Spleen (tissue), 11 donors: ENCODE data around the gene DCUN1D3. TPM values are rescaled to one million over a fixed set of nuclear protein-coding genes. Genes with fewer than 3 reads are reported as not detected.

ENCODE experiments used
- DNase-seq: peaks from one replicate; pipeline ENCODE4 v3.0.0-alpha.2; 2020
- H3K27ac ChIP-seq, 8 donors: fragments of 200-600 bp; sonication (generic) in 7 of 8; 1 replicate in 4 of 8; 2 replicates in 4 of 8; pipeline versions ENCODE4 v1.5.0 to v1.8.0; 2016 to 2021; ENCODE audit warnings: inconsistent platforms in 4 of 8, mild to moderate bottlenecking in 4 of 8, moderate library complexity in 1 of 8
- H3K27me3 ChIP-seq, 7 donors: fragments of 200-600 bp; sonication (generic) in 6 of 7; replicated peaks in 1 of 7; 1 replicate in 4 of 7; 2 replicates in 3 of 7; pipeline versions ENCODE4 v1.5.0 to v1.8.0; 2016 to 2021; ENCODE audit warnings: inconsistent platforms in 3 of 7, mild to moderate bottlenecking in 1 of 7
- H3K36me3 ChIP-seq, 6 donors: fragments of 200-600 bp; sonication (generic) in 5 of 6; 1 replicate in 4 of 6; 2 replicates in 2 of 6; pipeline versions ENCODE4 v1.5.0 to v1.8.0; 2016 to 2021; ENCODE audit warnings: inconsistent platforms in 2 of 6
- H3K4me1 ChIP-seq, 6 donors: fragments of 200-600 bp; sonication (generic) in 5 of 6; 1 replicate in 3 of 6; 2 replicates in 3 of 6; pipeline versions ENCODE4 v1.5.0 to v1.8.0; 2016 to 2021; ENCODE audit warnings: inconsistent platforms in 3 of 6
- H3K4me3 ChIP-seq, 8 donors: fragments of 200-600 bp; sonication (generic) in 7 of 8; 1 replicate in 4 of 8; 2 replicates in 4 of 8; pipeline versions ENCODE4 v1.5.0 to v1.8.0; 2016 to 2021; ENCODE audit warnings: inconsistent platforms in 4 of 8, mild to moderate bottlenecking in 4 of 8, moderate library complexity in 2 of 8
- H3K9me3 ChIP-seq, 8 donors: fragments of 200-600 bp; sonication (generic) in 7 of 8; 1 replicate in 4 of 8; 2 replicates in 4 of 8; pipeline versions ENCODE4 v1.5.0 to v1.8.0; 2016 to 2021; ENCODE audit warnings: inconsistent platforms in 4 of 8
- POLR2A ChIP-seq, 3 donors: fragments of 450-650 bp; IDR thresholded peaks; one replicate each; pipeline ENCODE4 v1.5.1; 2017; ENCODE audit warnings: antibody characterized with exemption in 3 of 3, mild to moderate bottlenecking in 1 of 3
- POLR2AphosphoS5 ChIP-seq, 3 donors: sonication (generic); formaldehyde crosslinking; IDR thresholded peaks; one replicate each; pipeline ENCODE4 v1.5.1; 2017; ENCODE audit warnings: antibody characterized with exemption in 3 of 3
- WGBS, 5 donors: extraction: QIAGEN DNeasy Blood & Tissue Kit in 3 of 5; methylation state at CpG; one replicate each; pipeline versions ENCODE4 v1.1.5 to v1.1.7; 2013 to 2018; 5-methylcytosine and 5-hydroxymethylcytosine counted together
- intact Hi-C: fragments of 100-400 bp; cut with DNase I; formaldehyde crosslinking; loops from one replicate; pipeline ENCODE4 v1.15.0; 2023; ENCODE audit warnings: low total_unique reads
- polyA plus RNA-seq, 3 donors: library from polyadenylated mRNA; stranded (reverse); fragments of 200-250 nt; gene quantifications; one replicate each; pipeline ENCODE4 v1.2.1, GENCODE V29; 2013
- total RNA-seq, 7 donors: library from RNA; depleted of rRNA in 3 of 7; stranded (reverse); fragments of >200 nt in 3 of 7; fragmentation: NEBNext Ultra II Directional in 4 of 7; extraction: Animal tissue kit (Norgen Biotek cat#: 25700) in 4 of 7; gene quantifications; one replicate each; pipeline versions ENCODE4 v1.1.0 to v1.2.1, GENCODE V29; 2016 to 2021
- TF ChIP-seq, protein P1 (sequence below), 11 experiments: fragments of 200-600 bp in 7 of 11; fragments of 450-650 bp in 4 of 11; sonication (generic) in 4 of 11; IDR thresholded peaks in 8 of 11; conservative IDR thresholded peaks in 3 of 11; 1 replicate in 7 of 11; 2 replicates in 4 of 11; pipeline versions ENCODE4 v1.4.0 to v1.8.0; 2016 to 2021; ENCODE audit warnings: antibody characterized with exemption in 11 of 11, inconsistent platforms in 4 of 11, mild to moderate bottlenecking in 1 of 11
- donor health status: healthy with polysubstance abuse.
- donor health status: DM: no; HTN: no; CAD: no; lungs with moderate emphysema.
- donor health status: DM: no; HTN: no; CAD: no.
- donor health status: Bipolar disorder and iron deficiency.
- donor health status: healthy.
- donor health status: DM: no; HTN: no; CAD: no.
- donor health status: DM: yes; HTN: yes; CAD: no.

Gene DCUN1D3
- total and polyA plus RNA-seq, 10 donors = 1.0 to 13.7 (median 7.8) TPM

DNA sequence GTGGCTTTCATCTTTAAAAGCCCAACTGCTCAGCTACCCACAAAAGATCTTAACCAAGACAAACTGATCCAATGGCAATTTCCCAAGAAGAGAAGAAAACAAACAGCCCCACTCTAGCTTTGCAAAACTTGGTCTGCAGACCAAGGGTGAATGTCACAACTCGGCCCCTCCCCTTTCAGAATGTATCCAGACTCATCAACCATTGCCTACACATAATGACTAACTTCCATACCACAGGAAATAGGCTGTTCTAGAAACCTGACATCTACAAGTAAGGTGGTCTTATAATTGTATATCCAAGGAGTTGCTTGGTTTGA, 16.0 kb downstream of the DCUN1D3 start:
- H3K27ac ChIP-seq = no peak overlapping the region
- no peaks in the 10 kb centered on the region for H3K9me3 ChIP-seq
- no peak for TF ChIP-seq POLR2A (IDR thresholded peaks at IDR 0.05)
- TF ChIP-seq, protein P1, sequence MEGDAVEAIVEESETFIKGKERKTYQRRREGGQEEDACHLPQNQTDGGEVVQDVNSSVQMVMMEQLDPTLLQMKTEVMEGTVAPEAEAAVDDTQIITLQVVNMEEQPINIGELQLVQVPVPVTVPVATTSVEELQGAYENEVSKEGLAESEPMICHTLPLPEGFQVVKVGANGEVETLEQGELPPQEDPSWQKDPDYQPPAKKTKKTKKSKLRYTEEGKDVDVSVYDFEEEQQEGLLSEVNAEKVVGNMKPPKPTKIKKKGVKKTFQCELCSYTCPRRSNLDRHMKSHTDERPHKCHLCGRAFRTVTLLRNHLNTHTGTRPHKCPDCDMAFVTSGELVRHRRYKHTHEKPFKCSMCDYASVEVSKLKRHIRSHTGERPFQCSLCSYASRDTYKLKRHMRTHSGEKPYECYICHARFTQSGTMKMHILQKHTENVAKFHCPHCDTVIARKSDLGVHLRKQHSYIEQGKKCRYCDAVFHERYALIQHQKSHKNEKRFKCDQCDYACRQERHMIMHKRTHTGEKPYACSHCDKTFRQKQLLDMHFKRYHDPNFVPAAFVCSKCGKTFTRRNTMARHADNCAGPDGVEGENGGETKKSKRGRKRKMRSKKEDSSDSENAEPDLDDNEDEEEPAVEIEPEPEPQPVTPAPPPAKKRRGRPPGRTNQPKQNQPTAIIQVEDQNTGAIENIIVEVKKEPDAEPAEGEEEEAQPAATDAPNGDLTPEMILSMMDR (IDR thresholded peaks at IDR 0.05 in 8 of 11, conservative IDR thresholded peaks at IDR 0.05 in 3 of 11) = no peak
- no peak for TF ChIP-seq POLR2AphosphoS5 (IDR thresholded peaks at IDR 0.05)
- no peak for DNase-seq
- intact Hi-C loops = no loop called here
- H3K4me1 ChIP-seq = peaks cover 0 to 43% (median 12%) of the 10 kb centered on the region in 6 donors
- no peak overlapping the region for H3K4me3 ChIP-seq
- peaks cover 0 to 14% (median 0%) of the 10 kb centered on the region in 6 donors for H3K36me3 ChIP-seq
- no peaks in the 10 kb centered on the region for H3K27me3 ChIP-seq
- WGBS, 5 donors = 40 to 81% (median 58%) methylated on average over 1 of the region's 1 CpG

- Histone ChIP-seq H3K27me3 (no peaks in the 10 kb centered on the region), H3K4me1 (peaks cover 0 to 48% (median 15%) of the 10 kb centered on the region in 6 donors), H3K27ac (no peak overlapping the region), H3K9me3 (no peaks in the 10 kb centered on the region), H3K36me3 (peaks cover 0 to 14% (median 0%) of the 10 kb centered on the region in 6 donors), H3K4me3 (no peak overlapping the region)
- 72 to 81% (median 76%) methylated on average over 5 of the region's 5 CpGs for WGBS, 5 donors
- DNase-seq = no peak
- intact Hi-C loops = no loop called here
- no peak for TF ChIP-seq POLR2AphosphoS5 (IDR thresholded peaks at IDR 0.05)
- TF ChIP-seq, protein P1 (IDR thresholded peaks at IDR 0.05 in 8 of 11, conservative IDR thresholded peaks at IDR 0.05 in 3 of 11) = no peak
- no peak for TF ChIP-seq POLR2A (IDR thresholded peaks at IDR 0.05)
These were observed 16.5 kb downstream of the DCUN1D3 start for GRCh38 chr16:20883554-20884239.

DNA sequence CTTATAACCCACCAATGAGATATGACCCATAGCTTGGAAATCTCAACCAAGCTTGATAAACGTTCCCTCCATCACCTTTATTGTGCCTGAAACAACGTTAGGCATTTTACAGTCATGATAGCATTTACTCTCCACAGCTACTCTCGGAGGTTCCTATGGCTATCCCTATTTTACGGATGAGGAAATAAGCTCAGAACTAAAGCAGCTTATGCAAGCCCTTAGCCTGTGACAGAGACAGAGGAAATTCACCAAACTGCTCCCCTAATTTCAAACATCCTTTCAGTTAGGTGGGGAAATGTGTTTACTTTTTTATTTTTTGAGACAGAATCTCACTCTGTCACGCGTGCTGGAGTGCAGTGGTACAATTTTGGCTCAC, 18.7 kb downstream of the DCUN1D3 start:
- Histone ChIP-seq H3K9me3 (no peaks in the 10 kb centered on the region), H3K4me3 (no peak overlapping the region), H3K27me3 (no peaks in the 10 kb centered on the region), H3K36me3 (no peaks in the 10 kb centered on the region), H3K27ac (peak overlapping the region in 1 of 8 donors; percentile 24), H3K4me1 (peaks cover 0 to 63% (median 17%) of the 10 kb centered on the region in 6 donors)
- DNase-seq = no peak
- WGBS, 5 donors = 56 to 90% (median 71%) methylated on average over 6 of the region's 6 CpGs
- intact Hi-C loops = no loop called here
- TF ChIP-seq POLR2AphosphoS5 (IDR thresholded peaks at IDR 0.05) (no peak), POLR2A (IDR thresholded peaks at IDR 0.05) (no peak)
- TF ChIP-seq, protein P1 (IDR thresholded peaks at IDR 0.05 in 8 of 11, conservative IDR thresholded peaks at IDR 0.05 in 3 of 11) = no peak

DNA sequence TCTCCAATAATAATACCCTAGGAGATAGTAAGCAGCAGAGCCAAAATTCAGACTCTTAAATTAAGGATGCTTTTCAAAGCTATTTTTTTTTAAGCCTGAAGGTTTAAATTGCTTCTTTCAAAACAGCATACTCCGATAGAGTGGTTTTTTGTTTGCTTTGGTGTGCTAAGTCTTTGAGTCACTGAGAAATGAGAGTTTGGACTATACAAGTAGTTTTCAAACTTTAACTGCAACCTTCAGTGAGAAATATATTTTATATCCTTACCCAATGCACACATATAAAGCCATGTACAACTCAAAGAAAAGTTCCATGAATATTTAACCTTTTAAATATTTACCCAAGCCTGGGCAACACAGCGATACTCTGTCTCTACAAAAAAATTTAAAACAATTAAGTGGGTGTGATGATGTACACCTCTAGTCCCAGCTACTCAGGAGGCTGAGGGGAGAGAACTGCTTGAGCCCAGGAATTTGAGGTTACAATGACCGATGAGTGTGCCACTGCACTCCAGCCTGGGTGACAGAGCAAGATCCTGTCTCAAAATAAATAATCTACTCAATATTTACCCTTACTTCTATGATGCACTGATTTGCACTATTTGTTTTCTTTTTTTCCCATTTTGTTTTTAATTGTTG, 19.2 kb downstream of the DCUN1D3 start:
- no peak overlapping the region for H3K27ac ChIP-seq

More for the DNA sequence above, 19.2 kb downstream of the DCUN1D3 start:
- DNase-seq = no peak
- Histone ChIP-seq H3K27me3 (no peaks in the 10 kb centered on the region), H3K9me3 (no peaks in the 10 kb centered on the region), H3K4me1 (peaks cover 0 to 65% (median 17%) of the 10 kb centered on the region in 6 donors), H3K4me3 (no peak overlapping the region), H3K36me3 (no peaks in the 10 kb centered on the region)
- 86 to 93% (median 88%) methylated on average over 3 of the region's 3 CpGs for WGBS, 5 donors
- intact Hi-C loops = no loop called here
- TF ChIP-seq, protein P1 (IDR thresholded peaks at IDR 0.05 in 8 of 11, conservative IDR thresholded peaks at IDR 0.05 in 3 of 11) = no peak
- no peak for TF ChIP-seq POLR2A (IDR thresholded peaks at IDR 0.05)
- no peak for TF ChIP-seq POLR2AphosphoS5 (IDR thresholded peaks at IDR 0.05)
